Heart left ventricle (tissue), 13 donors: ENCODE data around the gene DOLPP1.

ENCODE experiments used
- POLR2A ChIP-seq, 2 donors: fragments of 450-650 bp; IDR thresholded peaks; one replicate each; pipeline ENCODE4 v1.6.1; 2017; ENCODE audit warnings: antibody characterized with exemption in 2 of 2, mild to moderate bottlenecking in 2 of 2, moderate library complexity in 2 of 2
- TF ChIP-seq, protein P1 (sequence below), 12 donors: fragments of 200-600 bp; sonication (generic) in 4 of 12; IDR thresholded peaks; one replicate each; pipeline versions ENCODE4 v1.5.0 to v1.8.0; 2018 to 2022; ENCODE audit warnings: antibody characterized with exemption in 12 of 12, mild to moderate bottlenecking in 5 of 12
- donor health status: ischemic (EF 13 %, LVEDD 7.1; RV severe dilation, severe dysfunction).
- donor health status: DM: no; HTN: yes; CAD: no.
- donor health status: DM: no; HTN: no; CAD: no.
- donor health status: ischemic (EF 25% LVEDD 6.9; RV normal size, moderate dysfunction).
- donor health status: ischemic (EF 25% LVEDD 5.7; RV mildly dilated, moderate dysfunction).
- donor health status: ischemic (EF 35%, LVEDD 5.7; RV mildly dilated, moderate dysfunction).
- donor health status: nonischemic (EF 11% LVEDD 7.7; RV severe dilation, severe dysfunction).
- donor health status: DM: yes; HTN: yes; CAD: no.
- donor health status: PGD.
- donor health status: ischemic (EF 29% LVEDD 5.4; RV normal size, mild dysfunction).
- donor health status: nonischemic (EF 23%, LVEDD 6.1; RV moderate dilation, normal function).

DNA sequence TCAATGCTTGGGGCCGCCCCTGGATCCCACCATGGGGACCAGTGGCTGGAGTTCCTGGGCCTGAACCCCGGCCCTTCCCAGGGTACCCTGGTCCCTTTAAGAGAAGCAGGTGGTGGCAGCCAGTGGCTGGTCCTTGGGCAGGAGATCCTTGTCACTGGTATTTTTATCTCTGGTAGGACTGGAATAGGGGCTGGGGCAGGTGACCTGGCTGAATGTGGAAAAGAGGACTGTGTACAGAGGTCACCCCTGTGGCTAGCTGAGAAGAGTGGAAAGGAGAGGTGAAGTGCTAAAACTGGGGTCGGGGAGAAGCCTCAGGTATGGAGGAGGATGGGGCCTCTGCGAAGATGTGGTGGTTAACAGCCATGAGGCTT lies 22.7 kb downstream of the DOLPP1 start:
- TF ChIP-seq, protein P1, sequence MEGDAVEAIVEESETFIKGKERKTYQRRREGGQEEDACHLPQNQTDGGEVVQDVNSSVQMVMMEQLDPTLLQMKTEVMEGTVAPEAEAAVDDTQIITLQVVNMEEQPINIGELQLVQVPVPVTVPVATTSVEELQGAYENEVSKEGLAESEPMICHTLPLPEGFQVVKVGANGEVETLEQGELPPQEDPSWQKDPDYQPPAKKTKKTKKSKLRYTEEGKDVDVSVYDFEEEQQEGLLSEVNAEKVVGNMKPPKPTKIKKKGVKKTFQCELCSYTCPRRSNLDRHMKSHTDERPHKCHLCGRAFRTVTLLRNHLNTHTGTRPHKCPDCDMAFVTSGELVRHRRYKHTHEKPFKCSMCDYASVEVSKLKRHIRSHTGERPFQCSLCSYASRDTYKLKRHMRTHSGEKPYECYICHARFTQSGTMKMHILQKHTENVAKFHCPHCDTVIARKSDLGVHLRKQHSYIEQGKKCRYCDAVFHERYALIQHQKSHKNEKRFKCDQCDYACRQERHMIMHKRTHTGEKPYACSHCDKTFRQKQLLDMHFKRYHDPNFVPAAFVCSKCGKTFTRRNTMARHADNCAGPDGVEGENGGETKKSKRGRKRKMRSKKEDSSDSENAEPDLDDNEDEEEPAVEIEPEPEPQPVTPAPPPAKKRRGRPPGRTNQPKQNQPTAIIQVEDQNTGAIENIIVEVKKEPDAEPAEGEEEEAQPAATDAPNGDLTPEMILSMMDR (IDR thresholded peaks at IDR 0.05), result no peak
- no peak for TF ChIP-seq POLR2A (IDR thresholded peaks at IDR 0.05)
